Lower leg skin (tissue), 3 donors: ENCODE results near the gene GRIK4.

Experiments
- CTCF ChIP-seq, 3 donors: fragments of 450-650 bp; IDR thresholded peaks; one replicate each; pipeline ENCODE4 v1.5.1; 2016; ENCODE audit warnings: antibody characterized with exemption in 3 of 3, mild to moderate bottlenecking in 3 of 3, moderate library complexity in 2 of 3
- POLR2A ChIP-seq, 2 donors: fragments of 450-650 bp; IDR thresholded peaks; one replicate each; pipeline ENCODE4 v1.6.1; 2016 to 2017; ENCODE audit warnings: antibody characterized with exemption in 2 of 2, mild to moderate bottlenecking in 1 of 2, moderate library complexity in 1 of 2

DNA sequence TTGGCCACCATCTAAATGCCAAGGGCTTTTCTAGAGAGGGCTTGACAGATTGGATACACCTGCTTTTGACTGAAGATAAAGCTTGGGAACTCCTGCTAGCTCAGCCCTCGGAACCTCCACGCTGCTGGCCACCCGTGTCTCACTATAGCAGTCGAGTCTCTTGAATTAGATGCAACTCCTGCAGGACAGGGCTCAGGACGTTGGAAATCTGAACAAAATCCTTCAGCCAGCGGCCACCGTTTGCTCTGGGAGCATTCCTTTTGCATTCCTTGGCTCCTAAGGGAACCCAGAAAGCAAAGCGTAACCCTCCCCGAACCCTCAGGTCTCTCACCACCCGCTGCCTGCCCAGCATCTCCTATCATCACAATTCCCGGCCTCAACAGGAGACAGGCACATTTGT is 77.8 kb downstream of the GRIK4 start:
- TF ChIP-seq CTCF (IDR thresholded peaks at IDR 0.05): no peak
- TF ChIP-seq POLR2A (IDR thresholded peaks at IDR 0.05): no peak
